PC-9 (cell line): ENCODE measurements around the gene CEP162.
"Not testable (repeated sequence)": the region's sequence is repeated elsewhere in the genome, so short reads cannot be mapped to it uniquely, and the experiment has no call there.

ENCODE experiments used
- EZH2 ChIP-seq: fragments of 200-600 bp; sonication (generic); IDR thresholded peaks from 2 replicates; pipeline ENCODE4 v1.8.0; 2017; ENCODE audit warnings: antibody characterized with exemption, low read depth
- TF ChIP-seq, protein P1 (sequence below): fragments of 200-600 bp; sonication (generic); conservative IDR thresholded peaks from 2 replicates; pipeline ENCODE4 v1.6.1; 2017; ENCODE audit warnings: mixed run types, antibody characterized with exemption, mild to moderate bottlenecking, moderate library complexity

GRCh38 chr6:84164328-84164727, 63.1 kb downstream of the CEP162 start:
- TF ChIP-seq, protein P1, sequence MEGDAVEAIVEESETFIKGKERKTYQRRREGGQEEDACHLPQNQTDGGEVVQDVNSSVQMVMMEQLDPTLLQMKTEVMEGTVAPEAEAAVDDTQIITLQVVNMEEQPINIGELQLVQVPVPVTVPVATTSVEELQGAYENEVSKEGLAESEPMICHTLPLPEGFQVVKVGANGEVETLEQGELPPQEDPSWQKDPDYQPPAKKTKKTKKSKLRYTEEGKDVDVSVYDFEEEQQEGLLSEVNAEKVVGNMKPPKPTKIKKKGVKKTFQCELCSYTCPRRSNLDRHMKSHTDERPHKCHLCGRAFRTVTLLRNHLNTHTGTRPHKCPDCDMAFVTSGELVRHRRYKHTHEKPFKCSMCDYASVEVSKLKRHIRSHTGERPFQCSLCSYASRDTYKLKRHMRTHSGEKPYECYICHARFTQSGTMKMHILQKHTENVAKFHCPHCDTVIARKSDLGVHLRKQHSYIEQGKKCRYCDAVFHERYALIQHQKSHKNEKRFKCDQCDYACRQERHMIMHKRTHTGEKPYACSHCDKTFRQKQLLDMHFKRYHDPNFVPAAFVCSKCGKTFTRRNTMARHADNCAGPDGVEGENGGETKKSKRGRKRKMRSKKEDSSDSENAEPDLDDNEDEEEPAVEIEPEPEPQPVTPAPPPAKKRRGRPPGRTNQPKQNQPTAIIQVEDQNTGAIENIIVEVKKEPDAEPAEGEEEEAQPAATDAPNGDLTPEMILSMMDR, result not testable (repeated sequence)
- not testable (repeated sequence) for TF ChIP-seq EZH2
